Hematopoietic multipotent progenitor cell treated with erythropoietin and hydrocortisone succinate and interleukin-3 and kit ligand, for 17 days (in vitro differentiated cells): ENCODE measurements around the gene APOBEC3F.
"Not testable (repeated sequence)": the region's sequence is repeated elsewhere in the genome, so short reads cannot be mapped to it uniquely, and the experiment has no call there.

Experiments used
- DNase-seq: peaks from one replicate; pipeline ENCODE4 v3.0.0-alpha.2; 2015; ENCODE audit warnings: low spot score

The APOBEC3F gene

GRCh38 chr22:39040538-39041296 is at the start of gene APOBEC3F:
APOBEC3F (plus strand) TSS chr22:39040864; CDS start chr22:39040961, 97 bp downstream.
- peak; percentile 74 for DNase-seq

GRCh38 chr22:38992871-38993371 is 47.7 kb upstream of the APOBEC3F start:
- DNase-seq: not testable (repeated sequence)

- DNase-seq: no peak
These were observed 44.6 kb upstream of the APOBEC3F start for GRCh38 chr22:38996105-38996504.

GRCh38 chr22:38997518-38997917 is 43.1 kb upstream of the APOBEC3F start:
- DNase-seq: no peak

- peak; percentile 78 for DNase-seq
These were observed 37.5 kb upstream of the APOBEC3F start for GRCh38 chr22:39003165-39003638.

- DNase-seq: no peak
These were observed 33.5 kb upstream of the APOBEC3F start for GRCh38 chr22:39007177-39007576.

- DNase-seq: not testable (repeated sequence)
These were observed 32.3 kb upstream of the APOBEC3F start for GRCh38 chr22:39008271-39008850.

- DNase-seq: no peak
These were observed 29.7 kb upstream of the APOBEC3F start for GRCh38 chr22:39010946-39011345.

GRCh38 chr22:39012533-39013511 is 27.8 kb upstream of the APOBEC3F start:
- DNase-seq: no peak

GRCh38 chr22:39013561-39013941 is 27.1 kb upstream of the APOBEC3F start:
- DNase-seq: peak; percentile 32

GRCh38 chr22:39013942-39014722 is 26.5 kb upstream of the APOBEC3F start, which contains the start of gene APOBEC3C:
APOBEC3C (plus strand) TSS chr22:39014257; CDS start chr22:39014363, 106 bp downstream.
- peak; percentile 89 for DNase-seq

- DNase-seq: not testable (repeated sequence)
These were observed 25.9 kb upstream of the APOBEC3F start for GRCh38 chr22:39014723-39015121.

- no peak for DNase-seq
These were observed 24.1 kb upstream of the APOBEC3F start for GRCh38 chr22:39016592-39016991.

GRCh38 chr22:39017596-39018365 is 22.9 kb upstream of the APOBEC3F start:
- no peak for DNase-seq

- DNase-seq: peak; percentile 22
These were observed 20.5 kb upstream of the APOBEC3F start for GRCh38 chr22:39020021-39020651.

- DNase-seq: no peak
These were observed 19.0 kb upstream of the APOBEC3F start for GRCh38 chr22:39021552-39022250.

GRCh38 chr22:39024519-39025308 is 15.9 kb upstream of the APOBEC3F start:
- DNase-seq: no peak

- DNase-seq: no peak
These were observed 14.0 kb upstream of the APOBEC3F start for GRCh38 chr22:39026509-39027150.
